ENCODE results near the gene G0S2.

DNA sequence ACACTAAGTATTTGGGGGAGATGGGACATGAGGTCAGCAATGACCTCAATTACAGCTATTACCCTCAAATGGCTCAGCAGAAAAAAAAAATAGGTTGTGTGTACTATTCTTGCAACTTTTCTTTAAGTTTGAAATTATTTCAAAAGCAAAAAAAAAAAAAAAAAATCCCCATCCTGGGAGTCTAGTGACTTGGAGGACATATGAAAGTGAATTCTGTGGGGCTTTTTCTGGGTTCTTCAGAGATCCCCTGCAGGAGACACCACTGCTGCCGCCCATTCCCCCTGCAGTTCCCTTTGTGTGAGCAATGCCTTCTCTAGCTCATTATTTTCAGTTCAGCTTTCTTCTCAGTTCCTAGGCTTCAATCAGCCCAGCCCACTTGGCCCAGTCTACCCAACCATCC is 46.1 kb downstream of the G0S2 start:
- TF ChIP-seq, protein P1, sequence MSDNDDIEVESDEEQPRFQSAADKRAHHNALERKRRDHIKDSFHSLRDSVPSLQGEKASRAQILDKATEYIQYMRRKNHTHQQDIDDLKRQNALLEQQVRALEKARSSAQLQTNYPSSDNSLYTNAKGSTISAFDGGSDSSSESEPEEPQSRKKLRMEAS (IDR thresholded peaks at IDR 0.05) = no peak
- TF ChIP-seq, protein P2, sequence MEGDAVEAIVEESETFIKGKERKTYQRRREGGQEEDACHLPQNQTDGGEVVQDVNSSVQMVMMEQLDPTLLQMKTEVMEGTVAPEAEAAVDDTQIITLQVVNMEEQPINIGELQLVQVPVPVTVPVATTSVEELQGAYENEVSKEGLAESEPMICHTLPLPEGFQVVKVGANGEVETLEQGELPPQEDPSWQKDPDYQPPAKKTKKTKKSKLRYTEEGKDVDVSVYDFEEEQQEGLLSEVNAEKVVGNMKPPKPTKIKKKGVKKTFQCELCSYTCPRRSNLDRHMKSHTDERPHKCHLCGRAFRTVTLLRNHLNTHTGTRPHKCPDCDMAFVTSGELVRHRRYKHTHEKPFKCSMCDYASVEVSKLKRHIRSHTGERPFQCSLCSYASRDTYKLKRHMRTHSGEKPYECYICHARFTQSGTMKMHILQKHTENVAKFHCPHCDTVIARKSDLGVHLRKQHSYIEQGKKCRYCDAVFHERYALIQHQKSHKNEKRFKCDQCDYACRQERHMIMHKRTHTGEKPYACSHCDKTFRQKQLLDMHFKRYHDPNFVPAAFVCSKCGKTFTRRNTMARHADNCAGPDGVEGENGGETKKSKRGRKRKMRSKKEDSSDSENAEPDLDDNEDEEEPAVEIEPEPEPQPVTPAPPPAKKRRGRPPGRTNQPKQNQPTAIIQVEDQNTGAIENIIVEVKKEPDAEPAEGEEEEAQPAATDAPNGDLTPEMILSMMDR (IDR thresholded peaks at IDR 0.05; ENCODE audit: control extremely low read depth in 1 of 3, insufficient read depth in 1 of 3, low read depth in 1 of 3, low read length in 3 of 3) = no peak

Measured in H1 (cell line).